CD8-positive, alpha-beta memory T cell (primary cell): Measurements from ENCODE around the gene GSTT4. TPM values are rescaled to one million over a fixed set of nuclear protein-coding genes. Genes with fewer than 3 reads are reported as not detected.
"Not testable (repeated sequence)": the region's sequence is repeated elsewhere in the genome, so short reads cannot be mapped to it uniquely, and the experiment has no call there.

Experiments
- CTCF ChIA-PET: fragments of 350-600 bp; sonication (Branson Sonifier 250); formaldehyde crosslinking; loops from one replicate; lab custom pipeline; 2021; ENCODE audit warnings: antibody characterized with exemption; lab: Charles Lee
- POLR2A ChIA-PET: fragments of 350-600 bp; sonication (Branson Sonifier 250); formaldehyde crosslinking; loops from one replicate; lab custom pipeline; 2021; ENCODE audit warnings: antibody characterized with exemption; lab: Charles Lee
- DNase-seq, 5 donors: peaks; one replicate each; pipeline versions ENCODE4 v3.0.0 to v3.0.0-alpha.2; 2020 to 2022; ENCODE audit warnings: mixed read lengths in 1 of 5
- H3K27ac ChIP-seq: one replicate; pipeline ENCODE4 v1.7.0; 2013; ENCODE audit warnings: low read depth, mild to moderate bottlenecking, low read length, moderate library complexity
- H3K27me3 ChIP-seq: 2 replicates; pipeline ENCODE4 v1.7.0; 2013; ENCODE audit warnings: low read length, mild to moderate bottlenecking; ENCODE audit not compliant: insufficient read depth, poor library complexity, severe bottlenecking
- H3K36me3 ChIP-seq: 2 replicates; pipeline ENCODE4 v1.7.0; 2013; ENCODE audit warnings: mild to moderate bottlenecking, low read length, moderate library complexity; ENCODE audit not compliant: insufficient read depth
- H3K4me1 ChIP-seq: 2 replicates; pipeline ENCODE4 v1.7.0; 2013; ENCODE audit warnings: mild to moderate bottlenecking, low read length, moderate library complexity; ENCODE audit not compliant: insufficient read depth
- H3K4me3 ChIP-seq: 2 replicates; pipeline ENCODE4 v1.7.0; 2013; ENCODE audit warnings: mild to moderate bottlenecking, low read length
- H3K9me3 ChIP-seq: 2 replicates; pipeline ENCODE4 v1.7.0; 2013; ENCODE audit warnings: mild to moderate bottlenecking, low read length
- H3K27ac Mint-ChIP-seq, 8 donors: one replicate each; pipeline ENCODE4 v1.8.0; 2020 to 2021; ENCODE audit warnings: mixed read lengths in 8 of 8, mild to moderate bottlenecking in 6 of 8, inconsistent platforms in 3 of 8, moderate library complexity in 3 of 8
- H3K27me3 Mint-ChIP-seq, 2 donors: one replicate each; pipeline ENCODE4 v1.8.0; 2020 to 2021; ENCODE audit warnings: mixed read lengths in 2 of 2, mild to moderate bottlenecking in 1 of 2, moderate library complexity in 1 of 2
- H3K36me3 Mint-ChIP-seq, 3 donors: one replicate each; pipeline ENCODE4 v1.8.0; 2020 to 2021; ENCODE audit warnings: mixed read lengths in 3 of 3, inconsistent platforms in 1 of 3, mild to moderate bottlenecking in 1 of 3
- H3K4me1 Mint-ChIP-seq, 3 donors: one replicate each; pipeline ENCODE4 v1.8.0; 2020 to 2021; ENCODE audit warnings: mixed read lengths in 3 of 3, inconsistent platforms in 1 of 3, mild to moderate bottlenecking in 1 of 3
- H3K4me3 Mint-ChIP-seq, 7 donors: one replicate each; pipeline ENCODE4 v1.8.0; 2020 to 2021; ENCODE audit warnings: mixed read lengths in 7 of 7, mild to moderate bottlenecking in 6 of 7, moderate library complexity in 4 of 7, inconsistent platforms in 2 of 7
- H3K9me3 Mint-ChIP-seq, 5 donors: one replicate each; pipeline ENCODE4 v1.8.0; 2020 to 2022; ENCODE audit warnings: mixed read lengths in 5 of 5, mild to moderate bottlenecking in 3 of 5, moderate library complexity in 2 of 5, inconsistent platforms in 1 of 5
- polyA plus RNA-seq: library from polyadenylated mRNA; unstranded; fragments of 300-500 nt; fragmentation: Illumina TruSeq; gene quantifications from one replicate; pipeline ENCODE4 v1.2.3, GENCODE V29; 2021
- total RNA-seq, 2 experiments: library from RNA; stranded (reverse); gene quantifications; one replicate each; pipeline ENCODE4 v1.2.3, GENCODE V29; 2021

The GSTT4 gene
- total and polyA plus RNA-seq, 3 experiments from 2014 or later = not detected

GRCh38 chr22:23969071-23969470, 36.2 kb downstream of the GSTT4 start:
- Histone ChIP-seq H3K4me1 (no peaks in the 10 kb centered on the region), H3K36me3 (peaks cover 27% of the 10 kb centered on the region), H3K9me3 (no peaks in the 10 kb centered on the region), H3K27me3 (no peaks in the 10 kb centered on the region), H3K27ac (no peak overlapping the region), H3K4me3 (no peak overlapping the region)
- peaks cover 13 to 21% (median 18%) of the 10 kb centered on the region in 3 donors for H3K4me1 Mint-ChIP-seq
- H3K36me3 Mint-ChIP-seq = peaks cover 8 to 31% (median 8%) of the 10 kb centered on the region in 3 donors
- H3K4me3 Mint-ChIP-seq = peak overlapping the region in 3 of 7 donors; percentile 8 to 83 (median 19)
- H3K9me3 Mint-ChIP-seq = no peaks in the 10 kb centered on the region
- no peak for DNase-seq
- H3K27ac Mint-ChIP-seq = peak overlapping the region in 2 of 8 donors; percentile 11 to 42
- POLR2A ChIA-PET = no interaction called here
- H3K27me3 Mint-ChIP-seq = no peaks in the 10 kb centered on the region
- CTCF ChIA-PET = no interaction called here

GRCh38 chr22:23966568-23966967, 38.7 kb downstream of the GSTT4 start, which contains the start of gene DDTL:
DDTL (plus strand) TSS chr22:23966888; CDS start chr22:23966915, 27 bp downstream.
- H3K4me3 ChIP-seq, H3K27me3 Mint-ChIP-seq, H3K4me3 Mint-ChIP-seq, DNase-seq, H3K4me1 ChIP-seq, POLR2A ChIA-PET, H3K9me3 Mint-ChIP-seq, CTCF ChIA-PET, H3K27ac Mint-ChIP-seq, H3K27me3 ChIP-seq, H3K9me3 ChIP-seq, H3K27ac ChIP-seq: not testable (repeated sequence)
- peaks cover 25% of the 10 kb centered on the region for H3K36me3 ChIP-seq
- Mint-ChIP-seq H3K4me1 (peaks cover 13 to 17% (median 15%) of the 10 kb centered on the region in 3 donors), H3K36me3 (peaks cover 8 to 26% (median 8%) of the 10 kb centered on the region in 3 donors)

GRCh38 chr22:23966094-23966493, 39.2 kb downstream of the GSTT4 start:
- POLR2A ChIA-PET, H3K27me3 ChIP-seq, H3K27ac Mint-ChIP-seq, DNase-seq, H3K4me3 ChIP-seq, CTCF ChIA-PET, H3K27me3 Mint-ChIP-seq, H3K27ac ChIP-seq, H3K4me3 Mint-ChIP-seq, H3K9me3 ChIP-seq, H3K4me1 ChIP-seq, H3K9me3 Mint-ChIP-seq: not testable (repeated sequence)
- Mint-ChIP-seq H3K4me1 (peaks cover 12 to 15% (median 13%) of the 10 kb centered on the region in 3 donors), H3K36me3 (peaks cover 7 to 22% (median 8%) of the 10 kb centered on the region in 3 donors)
- peaks cover 20% of the 10 kb centered on the region for H3K36me3 ChIP-seq

GRCh38 chr22:23961084-23961771, 44.0 kb downstream of the GSTT4 start, which contains the start of gene GSTT2B:
GSTT2B (minus strand) TSS chr22:23961195; CDS start chr22:23961131, 64 bp downstream.
- H3K27me3 Mint-ChIP-seq, H3K27me3 ChIP-seq, H3K4me1 Mint-ChIP-seq, H3K4me3 Mint-ChIP-seq, H3K27ac Mint-ChIP-seq, H3K4me1 ChIP-seq, H3K9me3 Mint-ChIP-seq, H3K36me3 ChIP-seq, POLR2A ChIA-PET, H3K36me3 Mint-ChIP-seq, H3K27ac ChIP-seq, CTCF ChIA-PET, H3K9me3 ChIP-seq, DNase-seq, H3K4me3 ChIP-seq: not testable (repeated sequence)

- H3K36me3 Mint-ChIP-seq, POLR2A ChIA-PET, H3K4me3 Mint-ChIP-seq, H3K4me1 Mint-ChIP-seq, H3K9me3 ChIP-seq, H3K27me3 Mint-ChIP-seq, H3K27me3 ChIP-seq, H3K4me1 ChIP-seq, H3K36me3 ChIP-seq, CTCF ChIA-PET, H3K27ac ChIP-seq, H3K9me3 Mint-ChIP-seq, H3K4me3 ChIP-seq: not testable (repeated sequence)
- DNase-seq = peak; percentile 59 to 80 (median 64)
- peak overlapping the region in 2 of 8 donors; percentile 39 to 74 for H3K27ac Mint-ChIP-seq
Observed at GRCh38 chr22:23956301-23956900, 48.9 kb downstream of the GSTT4 start.

- CTCF ChIA-PET, H3K27ac ChIP-seq, H3K4me3 ChIP-seq, H3K9me3 Mint-ChIP-seq, H3K9me3 ChIP-seq, H3K4me1 Mint-ChIP-seq, H3K36me3 ChIP-seq, H3K27me3 Mint-ChIP-seq, H3K4me3 Mint-ChIP-seq, H3K36me3 Mint-ChIP-seq, H3K27ac Mint-ChIP-seq, POLR2A ChIA-PET, H3K4me1 ChIP-seq, DNase-seq, H3K27me3 ChIP-seq: not testable (repeated sequence)
Observed at GRCh38 chr22:23955886-23956285, 49.4 kb downstream of the GSTT4 start.

- H3K9me3 Mint-ChIP-seq, H3K4me3 Mint-ChIP-seq, CTCF ChIA-PET, H3K4me1 ChIP-seq, H3K4me1 Mint-ChIP-seq, H3K36me3 ChIP-seq, H3K36me3 Mint-ChIP-seq, H3K27ac ChIP-seq, H3K27ac Mint-ChIP-seq, H3K9me3 ChIP-seq, POLR2A ChIA-PET, H3K4me3 ChIP-seq, DNase-seq, H3K27me3 ChIP-seq, H3K27me3 Mint-ChIP-seq: not testable (repeated sequence)
Observed at GRCh38 chr22:23954991-23955305, 50.3 kb downstream of the GSTT4 start.

GRCh38 chr22:23954193-23954990, 50.9 kb downstream of the GSTT4 start:
- peak overlapping the region in 1 of 8 donors; percentile 1 for H3K27ac Mint-ChIP-seq
- POLR2A ChIA-PET, H3K27me3 Mint-ChIP-seq: not testable (repeated sequence)

More at GRCh38 chr22:23954193-23954990, 50.9 kb downstream of the GSTT4 start:
- H3K36me3 Mint-ChIP-seq, H3K9me3 Mint-ChIP-seq, CTCF ChIA-PET, H3K27me3 ChIP-seq, H3K9me3 ChIP-seq, H3K36me3 ChIP-seq, H3K4me3 ChIP-seq, H3K4me3 Mint-ChIP-seq, H3K4me1 ChIP-seq, DNase-seq, H3K27ac ChIP-seq, H3K4me1 Mint-ChIP-seq: not testable (repeated sequence)
